Left renal pelvis (tissue), 4 donors: ENCODE measurements around the gene LBHD1. TPM values are rescaled to one million over a fixed set of nuclear protein-coding genes. Genes with fewer than 3 reads are reported as not detected.
"Not testable (repeated sequence)": the region's sequence is repeated elsewhere in the genome, so short reads cannot be mapped to it uniquely, and the experiment has no call there.

Experiments used
- DNase-seq, 4 donors: peaks; one replicate each; pipeline ENCODE4 v3.0.0-alpha.2; 2013; ENCODE audit warnings: low read depth in 4 of 4, low spot score in 3 of 4
- polyA plus RNA-seq, 4 donors: library from polyadenylated mRNA; unstranded; fragments of 120-200 nt; gene quantifications; one replicate each; pipeline ENCODE4 v1.2.1, GENCODE V29; 2013; ENCODE audit not compliant: insufficient read length in 4 of 4

LBHD1 gene
- polyA plus RNA-seq, 4 donors, result 5.6 to 8.5 (median 6.1) TPM

GRCh38 chr11:62621567-62622470 is 50.2 kb downstream of the LBHD1 start, which contains the start of gene B3GAT3:
TSS of gene B3GAT3 (minus strand) at chr11:62621986. CDS start at chr11:62621947, 39 bp downstream.
- DNase-seq, result peak; percentile 87 to 94 (median 91)

GRCh38 chr11:62621027-62621566 is 51.0 kb downstream of the LBHD1 start:
- DNase-seq, result no peak

DNA sequence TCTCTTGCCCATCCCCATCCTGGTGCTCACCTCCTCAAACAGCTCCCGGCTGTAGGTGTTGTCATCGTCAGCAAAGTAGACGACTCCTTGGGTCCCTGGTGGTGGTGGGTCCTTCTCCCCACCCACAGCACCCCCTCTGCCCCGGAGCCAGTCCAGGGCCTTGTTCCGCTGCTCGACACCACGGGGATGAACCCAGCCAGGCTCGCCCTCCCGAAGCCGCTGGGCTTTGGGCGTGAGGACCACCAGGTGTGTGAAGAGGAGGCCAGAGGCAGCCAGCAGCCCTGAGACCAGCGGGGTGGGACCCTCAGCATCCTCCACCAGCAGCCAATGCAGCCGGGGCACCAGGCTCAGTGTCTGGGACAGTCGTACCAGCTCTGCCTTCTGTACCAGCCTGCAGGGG is 55.1 kb downstream of the LBHD1 start:
- DNase-seq, result not testable (repeated sequence)

GRCh38 chr11:62615521-62615920 is 56.5 kb downstream of the LBHD1 start:
- no peak for DNase-seq

GRCh38 chr11:62614275-62614674 is 57.8 kb downstream of the LBHD1 start:
- DNase-seq, result no peak

- DNase-seq, result no peak
Measured at GRCh38 chr11:62613291-62613778, 58.7 kb downstream of the LBHD1 start.

Other genes starting within 250 kb of the LBHD1 start
- 100 to 1,000 TPM; 189 to 439 (median 222) TPM for gene AHNAK, start 125.5 kb downstream of the LBHD1 start, polyA plus RNA-seq
- gene EEF1G, start 98.4 kb downstream of the LBHD1 start, polyA plus RNA-seq, result 1,000 to 10,000 TPM; 1,909 to 2,321 (median 2,191) TPM
- gene TUT1, start 80.7 kb downstream of the LBHD1 start, polyA plus RNA-seq, result 10 to 100 TPM; 18.7 to 25.0 (median 21.1) TPM
- gene MTA2, start 70.4 kb downstream of the LBHD1 start, polyA plus RNA-seq, result 100 to 1,000 TPM in 1 of 4 donors, 10 to 100 TPM in 3; 83.7 to 106 (median 94.6) TPM
- gene EML3, start 59.5 kb downstream of the LBHD1 start, polyA plus RNA-seq, result 10 to 100 TPM; 31.8 to 42.3 (median 38.6) TPM
- gene ROM1, start 59.0 kb downstream of the LBHD1 start, polyA plus RNA-seq, result 1 to 10 TPM; 3.1 to 6.9 (median 3.6) TPM
- gene B3GAT3, start 50.3 kb downstream of the LBHD1 start, polyA plus RNA-seq, result 10 to 100 TPM; 27.2 to 49.9 (median 29.8) TPM
- gene GANAB, start 25.7 kb downstream of the LBHD1 start, polyA plus RNA-seq, result 100 to 1,000 TPM; 363 to 404 (median 379) TPM
- 10 to 100 TPM; 15.7 to 21.6 (median 18.1) TPM for gene INTS5, start 19.0 kb downstream of the LBHD1 start, polyA plus RNA-seq
- 10 to 100 TPM; 44.7 to 64.6 (median 53.5) TPM for gene C11orf98, start 7.1 kb downstream of the LBHD1 start, polyA plus RNA-seq
- gene CSKMT, start 7.0 kb downstream of the LBHD1 start, polyA plus RNA-seq, result 1 to 10 TPM; 4.4 to 6.6 (median 6.0) TPM
- gene UQCC3, start 594 bp downstream of the LBHD1 start, polyA plus RNA-seq, result 10 to 100 TPM in 1 of 4 donors, 1 to 10 TPM in 3; 6.0 to 12.6 (median 7.6) TPM
- gene UBXN1, start 6.8 kb upstream of the LBHD1 start, polyA plus RNA-seq, result 100 to 1,000 TPM; 109 to 166 (median 156) TPM
- gene LRRN4CL, start 17.3 kb upstream of the LBHD1 start, polyA plus RNA-seq, result 1 to 10 TPM in 3 of 4 donors, under 1 TPM in 1; 0.92 to 9.5 (median 1.4) TPM
- 10 to 100 TPM; 48.7 to 71.0 (median 56.2) TPM for gene BSCL2, start 35.2 kb upstream of the LBHD1 start, polyA plus RNA-seq
- 1 to 10 TPM; 1.5 to 2.4 (median 1.9) TPM for gene GNG3, start 35.4 kb upstream of the LBHD1 start, polyA plus RNA-seq
- 10 to 100 TPM; 71.1 to 91.1 (median 84.8) TPM for gene HNRNPUL2, start 55.2 kb upstream of the LBHD1 start, polyA plus RNA-seq
- gene TTC9C, start 56.2 kb upstream of the LBHD1 start, polyA plus RNA-seq, result 10 to 100 TPM; 38.8 to 46.5 (median 44.0) TPM
- 1 to 10 TPM; 3.9 to 8.9 (median 7.6) TPM for gene ZBTB3, start 81.9 kb upstream of the LBHD1 start, polyA plus RNA-seq
- gene POLR2G, start 89.3 kb upstream of the LBHD1 start, polyA plus RNA-seq, result 100 to 1,000 TPM; 102 to 155 (median 145) TPM
- 10 to 100 TPM; 19.8 to 43.2 (median 26.6) TPM for gene TAF6L, start 99.1 kb upstream of the LBHD1 start, polyA plus RNA-seq
- gene TMEM179B, start 115.1 kb upstream of the LBHD1 start, polyA plus RNA-seq, result 10 to 100 TPM; 38.8 to 68.4 (median 63.9) TPM
- 10 to 100 TPM; 19.4 to 31.0 (median 23.3) TPM for gene TMEM223, start 119.7 kb upstream of the LBHD1 start, polyA plus RNA-seq
- gene NXF1, start 133.2 kb upstream of the LBHD1 start, polyA plus RNA-seq, result 100 to 1,000 TPM; 109 to 125 (median 121) TPM
- 10 to 100 TPM; 53.3 to 57.3 (median 55.5) TPM for gene STX5, start 159.8 kb upstream of the LBHD1 start, polyA plus RNA-seq
- under 1 TPM in 3 of 4 donors, not detected in 1; 0.32 to 0.63 (median 0.38) TPM for gene TEX54, start 160.6 kb upstream of the LBHD1 start, polyA plus RNA-seq
- gene WDR74, start 167.3 kb upstream of the LBHD1 start, polyA plus RNA-seq, result 10 to 100 TPM; 30.2 to 50.4 (median 35.3) TPM
- gene SLC3A2, start 208.6 kb upstream of the LBHD1 start, polyA plus RNA-seq, result 100 to 1,000 TPM in 3 of 4 donors, 10 to 100 TPM in 1; 81.0 to 207 (median 159) TPM
- under 1 TPM in 2 of 4 donors, not detected in 2; 0.05 to 0.40 TPM for gene CHRM1, start 249.1 kb upstream of the LBHD1 start, polyA plus RNA-seq